PC-3 (cell line): Measurements from ENCODE around the gene UBR4. TPM values are rescaled to one million over a fixed set of nuclear protein-coding genes. Genes with fewer than 3 reads are reported as not detected.
A peak's percentile ranks its signal among the peaks of the same experiment; 100 is the strongest.

ENCODE experiments used
- ATAC-seq: fragments of 200-7000 bp; cut with Tn5 transposase; 2 replicates; pipeline ENCODE4 v1.9.1; 2020; ENCODE audit warnings: mild to moderate bottlenecking, moderate library complexity
- BruUV-seq: library from RNA; stranded (reverse); fragments of 400-500 nt; replicated peaks from 2 replicates; lab custom pipeline; 2021; lab: Mats Ljungman, UMichigan
- CTCF ChIA-PET: fragments of 300-600 bp; sonication (Branson Sonifier 250); formaldehyde crosslinking; loops from one replicate; lab custom pipeline; 2022; ENCODE audit warnings: antibody characterized with exemption; lab: Charles Lee
- POLR2A ChIA-PET: fragments of 300-600 bp; sonication (Branson Sonifier 250); formaldehyde crosslinking; loops from one replicate; lab custom pipeline; 2022; ENCODE audit warnings: antibody characterized with exemption; ENCODE audit not compliant: unreplicated experiment; lab: Charles Lee
- DNase-seq: peaks from one replicate; pipeline ENCODE4 v3.0.0-alpha.2; 2015
- H2AFZ ChIP-seq: fragments of 300-600 bp; sonication (generic); 2 replicates; pipeline ENCODE4 v1.6.0; 2016; ENCODE audit warnings: antibody characterized with exemption, low read length
- H3F3A ChIP-seq: fragments of 300-600 bp; sonication (generic); one replicate; pipeline ENCODE4 v1.6.0; 2017; ENCODE audit warnings: antibody characterized with exemption, low read length, control low read depth, mild to moderate bottlenecking; ENCODE audit not compliant: unreplicated experiment
- H3K27ac ChIP-seq: fragments of 300-600 bp; sonication (generic); 2 replicates; pipeline ENCODE4 v1.5.1; 2016; ENCODE audit warnings: mild to moderate bottlenecking, low read length
- H3K27me3 ChIP-seq: fragments of 300-600 bp; sonication (generic); 2 replicates; pipeline ENCODE4 v1.6.1; 2016; ENCODE audit warnings: low read length, mixed read lengths
- H3K36me3 ChIP-seq: fragments of 300-600 bp; sonication (generic); 2 replicates; pipeline ENCODE4 v1.6.1; 2016; ENCODE audit warnings: low read depth, mixed run types, low read length, mixed read lengths
- H3K4me1 ChIP-seq: fragments of 300-600 bp; sonication (generic); 2 replicates; pipeline ENCODE4 v1.5.1; 2016; ENCODE audit warnings: low read length; ENCODE audit not compliant: insufficient read depth
- H3K4me2 ChIP-seq: fragments of 300-600 bp; sonication (generic); 2 replicates; pipeline ENCODE4 v1.6.0; 2016; ENCODE audit warnings: low read length
- H3K4me3 ChIP-seq: fragments of 300-600 bp; sonication (generic); 2 replicates; pipeline ENCODE4 v1.5.1; 2016; ENCODE audit warnings: mild to moderate bottlenecking, low read length, mixed read lengths
- H3K79me2 ChIP-seq: fragments of 300-600 bp; sonication (generic); 2 replicates; pipeline ENCODE4 v1.6.1; 2017; ENCODE audit warnings: low read length, mixed read lengths
- H3K9ac ChIP-seq: fragments of 300-600 bp; sonication (generic); 2 replicates; pipeline ENCODE4 v1.6.0; 2016; ENCODE audit warnings: mild to moderate bottlenecking, low read length
- H3K9me2 ChIP-seq: fragments of 300-600 bp; sonication (generic); replicated peaks from 2 replicates; pipeline ENCODE4 v1.6.1; 2016; ENCODE audit warnings: mixed run types, low read length, mixed read lengths
- H3K9me3 ChIP-seq: fragments of 300-600 bp; sonication (generic); 2 replicates; pipeline ENCODE4 v1.6.1; 2016; ENCODE audit warnings: low read length, mixed read lengths
- H4K20me1 ChIP-seq: fragments of 300-600 bp; sonication (generic); 2 replicates; pipeline ENCODE4 v1.6.1; 2016; ENCODE audit warnings: low read length, mixed read lengths
- EZH2 ChIP-seq: fragments of 300-600 bp; sonication (generic); IDR thresholded peaks from one replicate; pipeline ENCODE4 v1.6.1; 2017; ENCODE audit warnings: antibody characterized with exemption, mild to moderate bottlenecking, low read length; ENCODE audit not compliant: unreplicated experiment
- EZH2phosphoT487 ChIP-seq: fragments of 300-600 bp; sonication (generic); IDR thresholded peaks from 2 replicates; pipeline ENCODE4 v1.6.1; 2018; ENCODE audit warnings: mild to moderate bottlenecking, antibody characterized with exemption, low read length, borderline replicate concordance
- intact Hi-C: fragments of 100-400 bp; cut with micrococcal nuclease; formaldehyde crosslinking; loops from 2 replicates; pipeline ENCODE4 v1.9.0; 2023
- total RNA-seq: library from RNA; depleted of rRNA; stranded (reverse); fragments of >200 nt; gene quantifications from 2 replicates; pipeline ENCODE4 v1.2.3, GENCODE V29; 2014
- TF ChIP-seq, protein P1 (sequence below): fragments of 300-600 bp; sonication (generic); conservative IDR thresholded peaks from 2 replicates; pipeline ENCODE4 v1.5.1; 2017; ENCODE audit warnings: antibody characterized with exemption, low read depth, mild to moderate bottlenecking, low read length

The UBR4 gene
- total RNA-seq, 1 experiment from 2014 or later = 141 TPM

DNA sequence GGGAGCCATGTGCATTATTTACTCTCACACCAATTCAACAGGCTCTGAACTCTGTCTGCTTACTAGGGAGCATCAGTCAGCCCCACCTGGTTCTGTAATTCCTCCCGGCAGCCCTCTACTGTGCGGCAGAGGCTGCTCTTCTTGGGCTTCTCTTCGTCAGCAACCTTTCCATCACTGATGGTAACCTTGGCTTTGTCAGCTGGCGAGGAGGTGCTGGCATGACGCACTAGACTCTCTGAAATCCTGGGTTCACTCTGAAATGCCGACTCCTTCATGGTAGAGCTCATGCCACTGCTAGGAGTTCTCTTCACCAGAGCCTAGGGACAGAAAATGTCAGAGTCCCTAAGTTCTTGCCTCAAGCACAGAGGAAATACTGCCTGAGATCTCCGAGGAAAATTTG is 49.2 kb downstream of the UBR4 start:
- no TSS peak for BruUV-seq
- intact Hi-C loops = no loop called here
- Histone ChIP-seq H3K9me2 (no peaks in the 10 kb centered on the region), H3K36me3 (peaks cover 83% of the 10 kb centered on the region), H3K9me3 (no peaks in the 10 kb centered on the region), H3K27me3 (no peaks in the 10 kb centered on the region), H3F3A (peaks cover 4% of the 10 kb centered on the region), H3K79me2 (no peaks in the 10 kb centered on the region), H3K4me1 (peaks cover 63% of the 10 kb centered on the region), H4K20me1 (peaks cover 24% of the 10 kb centered on the region), H3K4me3 (no peak overlapping the region), H3K27ac (no peak overlapping the region), H3K9ac (no peak overlapping the region), H2AFZ (no peak overlapping the region), H3K4me2 (no peak overlapping the region)
- no peak for ATAC-seq
- POLR2A ChIA-PET = interaction anchor here (0.6 kb wide), 1 partner anchor 21 kb away, joined by 3 read pairs; no protein-coding TSS in a partner anchor
- DNase-seq = no peak
- TF ChIP-seq, protein P1, sequence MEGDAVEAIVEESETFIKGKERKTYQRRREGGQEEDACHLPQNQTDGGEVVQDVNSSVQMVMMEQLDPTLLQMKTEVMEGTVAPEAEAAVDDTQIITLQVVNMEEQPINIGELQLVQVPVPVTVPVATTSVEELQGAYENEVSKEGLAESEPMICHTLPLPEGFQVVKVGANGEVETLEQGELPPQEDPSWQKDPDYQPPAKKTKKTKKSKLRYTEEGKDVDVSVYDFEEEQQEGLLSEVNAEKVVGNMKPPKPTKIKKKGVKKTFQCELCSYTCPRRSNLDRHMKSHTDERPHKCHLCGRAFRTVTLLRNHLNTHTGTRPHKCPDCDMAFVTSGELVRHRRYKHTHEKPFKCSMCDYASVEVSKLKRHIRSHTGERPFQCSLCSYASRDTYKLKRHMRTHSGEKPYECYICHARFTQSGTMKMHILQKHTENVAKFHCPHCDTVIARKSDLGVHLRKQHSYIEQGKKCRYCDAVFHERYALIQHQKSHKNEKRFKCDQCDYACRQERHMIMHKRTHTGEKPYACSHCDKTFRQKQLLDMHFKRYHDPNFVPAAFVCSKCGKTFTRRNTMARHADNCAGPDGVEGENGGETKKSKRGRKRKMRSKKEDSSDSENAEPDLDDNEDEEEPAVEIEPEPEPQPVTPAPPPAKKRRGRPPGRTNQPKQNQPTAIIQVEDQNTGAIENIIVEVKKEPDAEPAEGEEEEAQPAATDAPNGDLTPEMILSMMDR = no peak
- no peak for TF ChIP-seq EZH2
- TF ChIP-seq EZH2phosphoT487 = no peak
- CTCF ChIA-PET = interaction anchor here (0.6 kb wide), 1 partner anchor 277 kb away, joined by 5 read pairs; no protein-coding TSS in a partner anchor

GRCh38 chr1:19157653-19158052 is 52.4 kb downstream of the UBR4 start:
- TF ChIP-seq, protein P1 = no peak
- no peak for TF ChIP-seq EZH2
- TF ChIP-seq EZH2phosphoT487 = no peak
- peaks cover 15% of the 10 kb centered on the region for H4K20me1 ChIP-seq
- H3K36me3 ChIP-seq = peaks cover 89% of the 10 kb centered on the region
- intact Hi-C loops = no loop called here
- H3K27ac ChIP-seq = peak overlapping the region; percentile 43; the same call in 1 of the 2 replicates
- H3K4me2 ChIP-seq = no peak overlapping the region
- no peak overlapping the region for H2AFZ ChIP-seq
- no peaks in the 10 kb centered on the region for H3K79me2 ChIP-seq
- no peak overlapping the region for H3K4me3 ChIP-seq
- CTCF ChIA-PET = no interaction called here
- DNase-seq = no peak
- H3F3A ChIP-seq = peaks cover 4% of the 10 kb centered on the region
- POLR2A ChIA-PET = no interaction called here
- no peak overlapping the region for H3K9ac ChIP-seq
- H3K4me1 ChIP-seq = peaks cover 34% of the 10 kb centered on the region
- no peak for ATAC-seq
- BruUV-seq = no TSS peak
- no peaks in the 10 kb centered on the region for H3K9me2 ChIP-seq
- no peaks in the 10 kb centered on the region for H3K9me3 ChIP-seq
- no peaks in the 10 kb centered on the region for H3K27me3 ChIP-seq

- Histone ChIP-seq H3K9me3 (no peaks in the 10 kb centered on the region), H3K9ac (no peak overlapping the region), H3K27ac (peak overlapping the region; percentile 43), H3F3A (peaks cover 4% of the 10 kb centered on the region), H2AFZ (no peak overlapping the region), H3K4me3 (peak overlapping the region; percentile 15; the same call in 1 of the 2 replicates), H3K36me3 (peaks cover 89% of the 10 kb centered on the region), H3K9me2 (no peaks in the 10 kb centered on the region), H4K20me1 (peaks cover 9% of the 10 kb centered on the region; the same call in 1 of the 2 replicates), H3K79me2 (no peaks in the 10 kb centered on the region), H3K27me3 (no peaks in the 10 kb centered on the region), H3K4me2 (peak overlapping the region; percentile 51), H3K4me1 (peaks cover 31% of the 10 kb centered on the region)
- TF ChIP-seq EZH2 = no peak
- no peak for TF ChIP-seq EZH2phosphoT487
- TF ChIP-seq, protein P1 = no peak
- ATAC-seq (peak; percentile 95), DNase-seq (peak; percentile 94)
- CTCF ChIA-PET = no interaction called here
- intact Hi-C loops = no loop called here
- POLR2A ChIA-PET = interaction anchor here (0.6 kb wide), 1 partner anchor 173 kb away, joined by 5 read pairs; no protein-coding TSS in a partner anchor
- BruUV-seq = no TSS peak
Observed at GRCh38 chr1:19156676-19157075, 53.4 kb downstream of the UBR4 start.
